GM11168 (cell line): ENCODE data around the gene SCN1B.
"Not testable (repeated sequence)": the region's sequence is repeated elsewhere in the genome, so short reads cannot be mapped to it uniquely, and the experiment has no call there.

Experiments
- in situ Hi-C: fragments of 300-500 bp; cut with MboI; formaldehyde crosslinking; loops from one replicate; pipeline ENCODE4 v1.12.0; 2022; ENCODE audit warnings: low sequenced_read_pairs; ENCODE audit not compliant: unreplicated experiment

SCN1B gene

DNA sequence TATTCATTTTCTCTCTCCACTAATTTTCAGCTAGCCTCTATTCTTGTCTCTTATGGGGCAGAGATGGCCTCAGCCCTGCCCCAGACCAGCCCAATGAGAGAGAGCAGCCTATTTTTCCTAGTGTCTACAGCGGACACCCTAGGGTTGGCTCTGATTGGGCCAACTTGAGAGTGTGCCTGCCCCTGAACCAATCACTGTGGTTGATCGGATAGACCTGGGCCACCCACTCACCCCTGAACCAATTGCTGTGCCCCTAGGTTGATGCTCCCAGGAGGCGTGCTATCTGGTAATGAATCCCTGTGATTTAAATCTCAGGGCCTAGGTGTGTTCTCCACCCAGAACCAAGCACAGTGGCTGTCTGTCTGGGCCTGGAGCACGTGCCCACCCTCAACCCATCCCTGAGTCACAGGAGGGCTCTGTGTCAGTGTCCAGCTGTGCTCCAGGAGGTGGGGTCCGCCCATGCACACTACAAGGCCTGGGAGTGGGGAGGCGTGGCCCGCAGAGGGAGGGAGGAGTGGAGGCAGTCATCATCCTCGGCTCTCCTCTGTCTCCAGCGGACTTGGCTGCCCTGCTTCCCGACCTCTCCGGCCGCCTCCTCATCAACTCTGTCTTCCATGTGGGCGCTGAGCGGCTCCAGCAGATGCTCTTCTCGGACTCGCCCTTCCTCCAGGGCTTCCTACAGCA lies 14.9 kb upstream of the SCN1B start:
- in situ Hi-C loops, result no loop called here

DNA sequence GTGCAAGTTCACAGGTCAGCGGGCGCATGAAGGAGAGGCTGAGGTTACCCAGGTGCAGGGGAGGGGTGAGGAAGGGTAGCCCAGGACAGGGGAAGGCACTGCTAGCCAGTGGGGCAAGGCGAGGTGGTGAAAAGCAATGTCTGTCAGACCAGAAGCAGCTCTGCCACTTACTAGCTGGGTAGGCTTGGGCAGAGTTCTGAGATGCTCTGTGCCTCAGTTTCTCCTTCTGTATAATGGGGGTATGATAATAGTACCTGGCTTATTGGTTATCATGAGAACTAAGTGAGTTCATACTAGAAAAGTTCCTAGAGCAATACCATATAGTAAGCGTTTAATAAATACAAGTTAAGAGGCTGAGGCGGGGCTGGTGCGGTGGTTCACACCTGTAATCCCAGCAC lies 14.3 kb upstream of the SCN1B start:
- in situ Hi-C loops, result no loop called here

GRCh38 chr19:35017507-35017906 lies 12.8 kb upstream of the SCN1B start:
- in situ Hi-C loops, result no loop called here

GRCh38 chr19:35018379-35018778 lies 11.9 kb upstream of the SCN1B start:
- in situ Hi-C loops, result no loop called here

DNA sequence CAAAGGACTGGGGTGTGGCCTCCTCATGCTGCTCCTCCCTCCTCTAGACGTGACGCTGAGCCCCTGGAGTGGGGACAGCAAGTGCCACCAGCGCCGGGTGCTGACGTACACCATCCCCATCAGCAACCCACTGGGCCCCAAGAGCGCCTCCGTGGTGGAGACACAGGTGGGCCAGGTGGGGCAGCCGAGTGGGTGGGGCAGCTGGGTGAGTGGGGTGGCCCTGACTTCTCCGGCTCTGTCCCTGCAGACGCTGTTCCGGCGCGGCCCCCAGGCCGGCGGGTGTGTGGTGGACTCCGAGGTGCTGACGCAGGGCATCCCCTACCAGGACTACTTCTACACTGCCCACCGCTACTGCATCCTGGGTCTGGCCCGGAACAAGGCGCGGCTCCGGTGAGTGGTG lies 11.1 kb upstream of the SCN1B start:
- in situ Hi-C loops, result no loop called here

DNA sequence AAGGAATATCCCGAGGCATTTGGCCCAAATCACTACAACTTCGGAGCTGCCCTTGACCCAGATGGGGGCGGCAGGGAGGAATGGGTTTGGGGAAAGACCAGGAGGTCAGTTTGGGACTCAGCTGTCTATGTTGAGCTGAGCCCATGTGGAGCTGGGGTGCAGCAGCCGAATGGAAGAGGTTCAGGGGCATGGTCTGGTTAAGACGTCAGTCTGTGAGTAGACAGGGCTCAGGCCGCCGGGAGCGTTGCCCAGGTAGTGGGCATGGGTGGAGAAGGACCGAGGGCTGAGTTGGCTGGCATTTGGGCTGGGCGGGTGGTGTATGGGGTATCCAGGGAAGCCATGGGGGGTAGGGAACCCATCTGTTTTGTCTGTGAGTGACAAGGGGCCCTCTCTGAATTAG lies 9.3 kb upstream of the SCN1B start:
- in situ Hi-C loops, result no loop called here

- in situ Hi-C loops, result no loop called here
Observed at GRCh38 chr19:35021596-35021995, 8.7 kb upstream of the SCN1B start.

DNA sequence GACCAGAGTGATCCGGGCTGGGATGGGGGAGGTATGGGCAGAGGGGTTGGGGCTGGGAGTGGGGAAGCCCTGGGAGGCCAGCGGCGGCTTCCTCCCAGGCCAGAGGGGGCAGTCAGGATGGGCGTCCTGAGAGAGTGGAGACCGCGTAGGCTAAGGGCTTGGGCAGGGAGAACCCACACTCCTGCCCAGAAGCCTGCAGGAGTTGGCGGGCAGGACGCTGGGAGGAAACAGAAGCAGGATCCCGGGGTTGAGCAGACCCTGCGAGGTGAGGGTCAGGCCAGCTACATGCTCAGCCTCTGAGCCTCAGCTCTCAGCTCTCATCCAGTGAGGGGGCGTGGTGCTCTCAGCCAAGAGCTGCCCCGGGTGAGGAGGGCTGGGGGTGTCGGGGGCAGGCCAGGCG lies 7.8 kb upstream of the SCN1B start:
- in situ Hi-C loops, result no loop called here

- in situ Hi-C loops, result no loop called here
Observed at GRCh38 chr19:35023428-35023827, 6.8 kb upstream of the SCN1B start.

GRCh38 chr19:35024095-35024494 lies 6.2 kb upstream of the SCN1B start:
- in situ Hi-C loops, result no loop called here

DNA sequence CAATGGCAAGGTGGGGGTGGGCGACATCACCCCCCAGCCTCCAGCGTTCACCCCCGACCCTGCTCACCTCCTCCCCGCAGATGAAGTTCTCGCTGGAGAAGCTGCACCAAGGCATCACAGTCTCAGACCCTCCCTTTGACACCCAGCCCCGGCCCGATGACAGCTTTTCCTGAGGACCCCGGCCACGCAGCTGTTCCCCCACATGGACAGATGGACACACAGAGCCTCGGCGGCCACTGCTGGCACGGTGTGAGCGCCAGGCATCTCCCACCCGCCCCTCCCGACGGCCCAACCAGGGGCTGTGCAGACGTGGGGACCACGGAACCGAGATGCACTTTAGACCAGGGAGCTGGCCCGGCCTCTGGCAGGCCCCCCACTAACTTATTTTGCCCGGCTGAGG lies 4.3 kb upstream of the SCN1B start:
- in situ Hi-C loops, result no loop called here

GRCh38 chr19:35026418-35026817 lies 3.9 kb upstream of the SCN1B start:
- in situ Hi-C loops, result no loop called here

- in situ Hi-C loops, result no loop called here
Observed at GRCh38 chr19:35027009-35027408, 3.3 kb upstream of the SCN1B start.

DNA sequence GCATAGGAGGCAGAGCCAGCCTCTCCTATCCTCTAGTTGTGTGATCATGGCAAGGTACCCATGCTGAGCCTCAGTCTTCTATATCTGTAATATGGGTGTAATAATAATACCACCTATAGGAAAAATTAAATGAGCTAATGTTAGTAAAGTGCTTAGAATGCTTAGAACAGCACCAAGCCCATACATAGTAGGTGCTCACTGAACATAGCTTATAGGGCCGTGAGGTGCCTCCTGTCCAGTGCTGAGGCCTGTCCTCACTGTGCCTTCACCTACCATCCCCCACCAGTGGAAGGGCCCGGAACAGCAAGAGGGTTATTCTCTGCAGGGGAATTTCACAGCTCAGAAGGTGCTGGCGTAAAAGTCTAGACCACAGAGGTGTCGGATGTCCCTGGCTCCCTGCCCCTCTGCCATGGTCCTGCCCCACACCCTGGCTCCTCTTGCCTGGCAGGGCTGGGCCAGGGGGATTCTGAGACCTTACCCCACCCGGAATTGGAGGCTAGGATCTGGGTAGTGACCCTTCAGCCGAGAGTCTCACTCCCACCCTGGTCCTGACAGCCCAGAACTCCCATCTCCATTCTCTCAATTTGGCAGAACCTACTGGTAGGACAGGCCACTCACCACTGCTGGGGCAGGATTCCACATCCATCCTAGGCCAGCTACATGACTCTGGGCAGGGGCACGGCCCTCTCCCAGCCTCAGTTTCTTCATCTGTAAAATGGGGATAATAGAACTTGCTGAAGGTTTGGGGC lies 2.2 kb upstream of the SCN1B start:
- in situ Hi-C loops, result no loop called here

- in situ Hi-C loops, result not testable (repeated sequence)
Observed at GRCh38 chr19:35028600-35028885, 1.7 kb upstream of the SCN1B start.

DNA sequence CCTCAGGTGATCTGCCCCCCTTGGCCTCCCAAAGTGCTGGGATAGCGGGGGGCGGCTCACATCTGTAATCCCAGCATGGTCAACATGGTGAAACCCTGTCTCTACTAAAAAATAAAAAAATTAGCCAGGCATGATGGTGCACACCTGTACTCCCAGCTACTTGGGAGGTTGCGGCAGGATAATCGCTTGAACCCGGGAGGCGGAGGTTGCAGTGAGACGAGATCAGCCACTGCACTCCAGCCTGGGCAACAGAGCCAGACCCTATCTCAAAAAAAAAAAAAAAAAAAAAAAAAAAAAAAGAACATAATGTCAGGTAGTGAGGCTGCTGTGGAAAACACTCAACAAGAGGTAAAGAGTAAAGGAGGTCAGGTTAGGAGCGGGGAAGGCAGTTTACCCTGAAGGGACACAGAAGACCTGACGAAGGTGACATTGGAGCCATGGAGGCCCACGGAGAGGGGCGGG lies 964 bp upstream of the SCN1B start:
- in situ Hi-C loops, result not testable (repeated sequence)

GRCh38 chr19:35029737-35030256 lies 473 bp upstream of the SCN1B start:
- in situ Hi-C loops, result no loop called here

DNA sequence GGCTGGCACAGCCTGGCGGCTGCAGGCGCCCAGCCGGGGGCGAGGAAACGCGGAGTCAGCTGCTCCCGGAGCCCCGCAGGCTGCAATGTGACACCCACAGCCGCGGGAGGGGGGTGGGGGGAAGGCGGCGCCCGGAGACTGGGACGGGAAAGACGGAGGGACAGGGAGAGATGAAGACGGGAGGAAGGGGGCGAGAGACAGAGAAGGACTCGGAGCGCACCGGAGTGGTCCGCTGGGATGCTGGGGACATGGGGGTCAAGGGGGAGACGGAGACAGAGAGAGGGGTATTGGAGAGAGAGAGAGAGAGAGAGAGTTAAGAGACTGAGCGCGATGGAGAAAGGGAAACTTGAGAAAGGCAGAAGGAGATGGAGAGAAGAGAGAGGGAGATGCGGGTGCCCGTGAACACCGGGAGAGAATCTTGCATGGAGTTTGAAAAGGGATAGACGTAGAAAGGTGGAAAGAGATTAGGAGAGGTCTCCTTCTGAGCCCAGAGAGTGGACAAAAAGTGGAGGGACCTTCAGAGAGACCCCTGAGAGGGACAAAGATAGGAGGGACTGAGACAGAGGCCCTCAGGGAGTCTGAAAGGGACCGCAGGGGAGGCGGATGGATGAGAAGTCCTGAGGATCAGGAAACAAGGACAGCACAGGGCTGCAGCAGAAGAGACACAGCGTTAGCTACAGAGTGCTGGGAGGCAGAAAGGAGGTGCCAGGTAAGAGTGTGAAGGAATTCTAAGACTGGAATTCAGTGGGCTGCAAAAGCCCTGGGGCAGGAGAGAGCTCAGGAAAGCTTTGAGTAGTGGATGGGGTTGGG lies 1.0 kb downstream of the SCN1B start:
- in situ Hi-C loops, result no loop called here

- in situ Hi-C loops, result no loop called here
Observed at GRCh38 chr19:35032356-35032865, 2.1 kb downstream of the SCN1B start.

GRCh38 chr19:35033067-35034004 lies 3.1 kb downstream of the SCN1B start:
- in situ Hi-C loops, result no loop called here
